Gastrocnemius medialis (tissue), 4 donors: ENCODE measurements around the gene MVD.

Experiments used
- POLR2A ChIP-seq, 2 donors: fragments of 450-650 bp; IDR thresholded peaks; one replicate each; pipeline ENCODE4 v1.6.1; 2017; ENCODE audit warnings: antibody characterized with exemption in 2 of 2, mild to moderate bottlenecking in 2 of 2, moderate library complexity in 2 of 2
- TF ChIP-seq, protein P1 (sequence below), 5 experiments: fragments of 450-650 bp in 3 of 5; fragments of 200-600 bp in 2 of 5; sonication (generic) in 2 of 5; IDR thresholded peaks in 4 of 5; conservative IDR thresholded peaks in 1 of 5; 1 replicate in 4 of 5; 2 replicates in 1 of 5; pipeline ENCODE4 v1.5.1; 2016 to 2019; ENCODE audit warnings: antibody characterized with exemption in 5 of 5, mild to moderate bottlenecking in 3 of 5, moderate library complexity in 3 of 5

DNA sequence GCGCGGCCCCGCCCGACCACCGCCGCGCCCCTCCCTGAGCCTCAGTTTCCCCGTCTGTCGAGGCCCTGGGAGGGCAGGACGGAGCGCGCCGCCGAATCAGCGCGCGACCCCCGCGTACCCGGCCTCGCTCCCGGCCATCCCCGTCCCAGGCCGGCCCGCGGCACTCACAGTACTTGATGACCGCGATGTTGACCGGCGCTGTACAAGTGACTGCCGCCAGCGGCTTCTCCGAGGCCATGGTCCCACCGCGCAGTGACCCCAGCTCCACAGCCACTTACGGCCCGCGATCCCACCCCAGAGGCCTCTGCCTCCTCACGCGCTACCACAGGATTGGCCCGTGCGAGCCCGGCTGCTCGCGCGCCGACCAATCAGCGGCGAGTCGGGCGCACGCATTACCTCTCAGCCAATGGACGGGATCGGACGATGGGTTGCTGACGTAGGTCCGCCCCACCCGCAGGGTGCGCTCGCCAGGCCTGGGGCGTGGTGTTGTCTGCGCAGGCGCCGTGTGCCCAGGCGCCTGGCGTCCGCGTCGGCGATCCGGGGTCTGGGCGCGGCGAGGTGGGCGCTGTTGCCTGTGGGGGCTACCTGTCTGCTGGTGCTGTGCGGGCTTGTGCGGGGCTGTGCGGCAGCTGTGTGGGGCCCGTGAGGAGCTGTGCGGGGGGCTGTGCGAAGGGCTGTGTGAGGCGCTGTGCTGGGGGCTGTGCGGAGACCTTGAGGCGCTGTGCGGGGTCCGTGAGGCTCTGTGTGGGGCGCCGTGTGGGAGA lies at the start of gene MVD:
- TF ChIP-seq, protein P1, sequence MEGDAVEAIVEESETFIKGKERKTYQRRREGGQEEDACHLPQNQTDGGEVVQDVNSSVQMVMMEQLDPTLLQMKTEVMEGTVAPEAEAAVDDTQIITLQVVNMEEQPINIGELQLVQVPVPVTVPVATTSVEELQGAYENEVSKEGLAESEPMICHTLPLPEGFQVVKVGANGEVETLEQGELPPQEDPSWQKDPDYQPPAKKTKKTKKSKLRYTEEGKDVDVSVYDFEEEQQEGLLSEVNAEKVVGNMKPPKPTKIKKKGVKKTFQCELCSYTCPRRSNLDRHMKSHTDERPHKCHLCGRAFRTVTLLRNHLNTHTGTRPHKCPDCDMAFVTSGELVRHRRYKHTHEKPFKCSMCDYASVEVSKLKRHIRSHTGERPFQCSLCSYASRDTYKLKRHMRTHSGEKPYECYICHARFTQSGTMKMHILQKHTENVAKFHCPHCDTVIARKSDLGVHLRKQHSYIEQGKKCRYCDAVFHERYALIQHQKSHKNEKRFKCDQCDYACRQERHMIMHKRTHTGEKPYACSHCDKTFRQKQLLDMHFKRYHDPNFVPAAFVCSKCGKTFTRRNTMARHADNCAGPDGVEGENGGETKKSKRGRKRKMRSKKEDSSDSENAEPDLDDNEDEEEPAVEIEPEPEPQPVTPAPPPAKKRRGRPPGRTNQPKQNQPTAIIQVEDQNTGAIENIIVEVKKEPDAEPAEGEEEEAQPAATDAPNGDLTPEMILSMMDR (IDR thresholded peaks at IDR 0.05 in 4 of 5, conservative IDR thresholded peaks at IDR 0.05 in 1 of 5) = no peak
- peak; percentile 90 to 92 for TF ChIP-seq POLR2A (IDR thresholded peaks at IDR 0.05)
